Placental pericyte (primary cell): ENCODE results near the gene ABCC1. TPM values are rescaled to one million over a fixed set of nuclear protein-coding genes. Genes with fewer than 3 reads are reported as not detected.

Experiments
- total RNA-seq: library from RNA; depleted of rRNA; stranded (reverse); fragments of >200 nt; gene quantifications from 2 replicates; pipeline ENCODE4 v1.2.3, GENCODE V29; 2012

ABCC1 gene
- 34.1 and 37.6 TPM in 2 replicates for total RNA-seq

DNA sequence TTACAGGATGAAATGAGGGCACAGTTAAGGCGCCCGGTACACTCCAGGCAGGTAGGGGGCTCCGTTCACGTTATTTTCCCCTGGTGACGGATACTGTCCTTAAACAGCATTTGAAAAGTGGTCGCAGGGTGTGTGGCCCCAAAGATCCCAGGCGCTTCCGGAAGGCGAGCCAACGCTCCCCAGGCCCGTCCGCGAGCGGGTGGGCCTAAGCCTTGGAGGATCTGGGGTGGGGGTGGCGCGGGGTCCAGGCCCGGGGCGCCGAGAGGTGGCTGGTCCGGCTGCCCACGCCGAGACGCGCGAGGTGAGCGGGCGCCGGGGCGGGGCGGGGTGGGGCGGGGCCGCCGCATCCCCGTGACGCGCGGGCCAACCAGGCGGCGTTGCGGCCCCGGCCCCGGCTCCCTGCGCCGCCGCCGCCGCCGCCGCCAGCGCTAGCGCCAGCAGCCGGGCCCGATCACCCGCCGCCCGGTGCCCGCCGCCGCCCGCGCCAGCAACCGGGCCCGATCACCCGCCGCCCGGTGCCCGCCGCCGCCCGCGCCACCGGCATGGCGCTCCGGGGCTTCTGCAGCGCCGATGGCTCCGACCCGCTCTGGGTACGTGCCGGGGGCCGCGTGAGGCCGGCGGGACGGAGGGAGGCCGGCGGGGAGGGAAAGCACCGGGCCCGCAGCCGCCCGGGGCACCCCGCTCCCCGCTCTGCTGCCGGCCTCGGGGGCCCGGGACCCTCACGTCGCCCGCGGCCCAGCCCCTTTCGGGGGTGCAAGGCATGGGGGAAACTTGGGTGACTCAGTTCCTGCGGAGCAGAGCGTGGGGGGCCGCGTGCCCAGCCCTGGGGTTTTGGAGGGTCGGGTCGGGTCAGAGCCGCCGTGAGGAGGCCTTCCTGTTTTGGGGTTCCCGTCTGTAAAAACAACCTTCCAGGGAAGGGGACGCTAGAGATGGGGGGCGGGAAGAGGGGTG is at the start of gene ABCC1:
TSS of gene ABCC1 (plus strand) at position 407 of the 951 bp plus-strand sequence. CDS start at position 543, 136 bp downstream.

Other genes with a start within 250 kb of the ABCC1 start
- gene MYH11, start 92.6 kb upstream of the ABCC1 start, total RNA-seq = under 0.01 TPM in 2 replicates
- gene CEP20, start 61.0 kb upstream of the ABCC1 start, total RNA-seq = 30.9 and 51.4 TPM in 2 replicates